ENCODE results near the gene ZNF827.

Gene ZNF827

DNA sequence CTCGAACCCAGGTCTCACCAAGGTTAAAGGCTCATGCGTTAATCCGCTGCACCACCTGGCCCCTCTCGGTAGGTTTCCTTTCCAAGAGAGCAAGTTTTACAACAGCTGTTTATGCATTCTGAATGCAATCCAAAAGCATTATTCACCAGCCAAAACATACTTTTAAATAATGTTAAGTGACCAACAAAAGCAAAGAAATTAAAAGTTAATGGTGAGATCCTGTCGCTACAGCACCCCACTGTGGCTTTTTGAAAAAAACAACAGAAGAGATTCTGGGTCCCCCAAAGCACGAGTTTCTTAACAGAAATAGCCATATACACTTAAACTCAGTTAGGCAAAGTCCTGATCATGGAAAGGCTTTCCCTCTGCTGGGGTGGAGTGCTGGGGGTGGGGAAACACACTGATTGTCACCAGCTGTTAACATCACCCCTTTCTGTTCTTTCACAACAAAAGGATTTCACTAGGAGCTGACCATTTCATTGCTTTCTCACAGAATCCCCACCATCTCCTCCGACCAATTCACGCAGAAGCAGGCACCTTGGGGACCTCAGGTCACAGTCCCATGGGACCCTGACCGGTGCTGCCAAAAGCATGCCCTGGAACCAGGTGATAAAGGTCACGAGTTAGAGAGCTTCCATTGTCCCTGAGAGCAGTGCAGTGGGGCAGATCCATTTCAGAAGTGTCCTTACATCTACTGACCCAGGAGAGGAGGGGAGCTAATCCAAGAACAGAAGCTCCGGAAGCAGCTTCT, 51.2 kb downstream of the ZNF827 start:
- DNase-seq: no peak

DNA sequence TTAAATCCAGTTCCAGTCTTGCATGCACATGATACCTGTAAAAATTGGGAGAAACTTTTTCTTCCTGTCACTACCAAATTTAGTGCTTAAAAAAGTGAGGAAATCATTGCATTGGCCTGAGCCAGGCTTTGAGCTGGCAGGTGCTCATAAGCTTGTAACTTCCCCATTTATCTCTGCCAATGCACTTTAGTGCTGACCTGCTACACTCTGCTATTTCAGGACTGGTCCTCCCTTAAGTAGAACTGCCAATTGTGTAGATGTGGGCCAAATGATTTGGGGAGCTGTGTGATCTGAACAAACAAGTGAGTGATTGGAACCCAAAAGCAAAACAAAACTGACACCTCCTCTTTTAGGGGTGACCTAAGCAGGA, 51.8 kb downstream of the ZNF827 start:
- no peak for DNase-seq

DNA sequence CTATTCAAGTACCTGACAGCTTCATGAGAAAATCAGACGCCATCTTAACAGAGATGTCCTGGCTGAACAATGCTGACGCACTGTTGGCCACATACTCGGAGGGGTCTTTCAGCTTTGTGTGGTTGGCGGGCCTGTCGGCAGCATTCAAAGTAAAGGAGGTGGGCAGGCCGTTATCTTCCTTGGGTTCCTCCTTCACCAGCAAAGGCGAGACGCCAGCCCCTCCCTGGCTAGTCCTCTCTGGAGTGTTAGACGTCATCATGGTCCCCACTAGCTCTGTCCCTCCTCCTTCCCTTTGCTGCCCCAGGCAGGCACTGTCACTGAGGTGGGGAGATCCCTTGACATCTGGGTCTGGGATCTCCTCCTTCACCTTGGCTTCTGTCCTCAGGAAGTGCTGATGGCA, 53.0 kb downstream of the ZNF827 start:
- DNase-seq: no peak

DNA sequence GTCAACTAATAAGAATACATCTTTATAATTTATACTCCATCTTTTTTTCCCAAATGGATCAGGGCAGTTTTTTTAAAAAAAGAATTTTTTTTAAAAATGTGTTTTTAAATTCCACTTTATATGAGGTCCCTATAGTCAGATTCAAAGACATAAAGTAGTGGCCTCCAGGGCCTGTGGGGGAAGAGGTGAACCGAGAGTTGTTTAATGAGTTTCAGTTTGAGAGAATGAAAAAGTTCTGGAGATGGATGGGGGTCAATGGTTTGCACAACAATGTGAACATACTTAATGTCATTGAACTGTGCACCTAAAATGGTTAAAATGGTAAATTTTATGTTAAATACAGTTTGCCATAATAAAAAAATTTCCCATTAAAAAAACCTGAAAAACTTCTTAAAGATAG, 53.8 kb downstream of the ZNF827 start:
- no peak for DNase-seq

DNA sequence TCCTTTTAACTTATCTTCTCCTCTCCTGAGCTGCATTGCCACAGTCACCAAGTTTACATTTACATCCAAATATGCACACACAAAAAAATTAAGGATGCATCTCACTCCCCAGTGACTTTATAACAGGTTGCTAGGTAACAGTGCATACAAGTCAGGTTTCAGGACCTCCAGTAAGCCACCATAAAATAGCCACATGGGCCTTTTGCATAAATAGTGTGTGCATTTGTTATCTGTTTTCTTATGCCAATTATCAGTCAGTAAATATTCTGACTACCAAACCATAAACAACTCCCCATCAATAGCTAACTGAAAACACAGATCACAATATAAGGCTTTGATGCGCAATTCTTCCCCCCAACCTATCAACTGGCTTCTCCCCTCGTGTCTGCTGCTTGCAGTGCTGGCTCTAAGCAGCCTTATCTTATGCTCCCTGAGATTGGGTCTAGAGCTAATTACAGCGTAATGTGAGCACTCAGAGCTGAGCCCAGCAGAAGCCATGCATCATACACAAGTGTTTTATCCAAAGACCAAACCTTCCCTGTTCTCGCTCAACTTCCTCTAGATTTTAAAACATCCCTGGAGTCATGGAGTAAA, 55.4 kb downstream of the ZNF827 start:
- DNase-seq: no peak

DNA sequence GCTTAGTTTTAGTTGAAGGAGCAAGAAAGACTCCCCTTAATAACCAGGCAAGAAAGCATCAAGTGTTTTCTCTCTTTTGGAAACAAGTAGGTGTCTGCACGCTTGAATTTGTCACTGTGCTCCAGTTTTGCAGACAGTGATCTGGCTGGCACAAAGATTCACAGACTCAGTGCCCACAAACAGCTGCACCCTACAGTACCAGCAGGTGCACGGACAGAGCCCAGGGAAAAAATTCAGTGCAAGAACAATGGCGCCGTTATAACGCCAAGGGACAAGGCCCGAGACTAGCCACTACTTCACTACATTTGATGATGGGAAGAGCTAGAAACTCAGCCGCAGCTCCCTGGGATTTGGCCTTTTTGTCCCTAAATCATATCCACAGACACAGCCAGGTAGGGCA, 56.0 kb downstream of the ZNF827 start:
- DNase-seq: no peak

DNA sequence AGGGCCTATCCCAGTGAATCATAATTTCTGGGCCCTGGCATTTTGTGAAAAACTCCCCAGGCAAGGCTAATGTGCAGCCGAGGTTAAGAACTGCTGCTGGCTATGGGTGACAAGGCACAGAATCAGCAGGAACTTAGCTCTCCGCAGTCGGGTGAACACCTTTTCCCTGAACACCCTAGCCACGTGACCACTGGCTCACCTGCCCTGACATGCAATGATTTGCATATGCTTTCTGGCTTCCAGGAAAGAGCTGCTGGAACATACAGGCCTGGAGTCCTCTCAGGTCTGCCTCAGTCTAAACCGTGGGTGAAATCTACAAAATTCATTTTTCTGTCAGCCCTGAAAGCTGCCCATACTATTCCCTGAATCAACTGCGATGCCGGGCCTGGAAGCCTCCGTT, 56.6 kb downstream of the ZNF827 start:
- no peak for DNase-seq

DNA sequence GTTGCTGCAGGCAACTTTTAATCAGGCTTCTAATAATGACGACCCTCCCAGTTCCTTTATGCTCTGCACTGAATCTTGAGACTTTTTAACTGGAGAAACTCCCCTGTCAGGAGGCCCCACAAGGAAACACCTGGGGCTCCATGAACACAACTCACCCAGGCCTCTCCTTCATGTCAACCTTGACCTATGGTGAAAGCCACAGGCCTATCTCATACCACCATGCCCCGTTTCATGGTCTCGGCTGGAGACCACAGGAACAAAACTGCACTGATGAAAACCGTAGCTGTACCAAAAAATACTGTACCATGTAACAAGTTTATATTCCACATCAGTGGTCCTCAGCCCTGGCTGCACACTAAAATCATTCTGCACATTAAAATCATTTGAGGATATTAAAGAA, 57.0 kb downstream of the ZNF827 start:
- no peak for DNase-seq

DNA sequence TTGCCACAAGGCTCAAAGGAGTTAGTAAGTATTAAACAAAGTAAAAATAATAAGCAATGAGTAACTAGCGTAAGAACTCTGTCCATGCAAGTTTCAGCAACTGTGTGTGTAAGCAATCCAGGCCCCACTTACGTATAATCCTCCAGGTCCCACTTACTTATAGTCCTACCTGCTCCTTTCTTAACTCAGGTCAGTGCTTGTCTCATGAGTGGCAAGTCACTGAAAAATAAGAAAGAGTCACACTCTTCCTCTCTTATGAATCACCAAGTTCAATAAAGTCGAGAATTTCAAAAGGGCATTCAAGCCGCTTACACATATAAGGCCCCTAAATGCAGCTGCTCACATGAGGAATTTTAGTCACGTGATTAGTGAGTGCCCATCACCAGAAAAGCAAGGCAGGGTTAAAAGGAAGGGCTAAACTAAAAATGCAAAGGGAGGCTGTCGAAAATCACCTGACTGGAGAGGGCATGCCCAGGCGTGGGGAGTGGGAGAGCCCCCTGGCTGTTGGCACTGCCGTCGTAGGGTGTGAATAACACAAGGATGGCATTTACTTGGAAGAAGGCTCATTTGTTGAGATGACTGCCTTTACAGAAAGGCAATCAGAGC, 58.2 kb downstream of the ZNF827 start:
- no peak for DNase-seq

DNA sequence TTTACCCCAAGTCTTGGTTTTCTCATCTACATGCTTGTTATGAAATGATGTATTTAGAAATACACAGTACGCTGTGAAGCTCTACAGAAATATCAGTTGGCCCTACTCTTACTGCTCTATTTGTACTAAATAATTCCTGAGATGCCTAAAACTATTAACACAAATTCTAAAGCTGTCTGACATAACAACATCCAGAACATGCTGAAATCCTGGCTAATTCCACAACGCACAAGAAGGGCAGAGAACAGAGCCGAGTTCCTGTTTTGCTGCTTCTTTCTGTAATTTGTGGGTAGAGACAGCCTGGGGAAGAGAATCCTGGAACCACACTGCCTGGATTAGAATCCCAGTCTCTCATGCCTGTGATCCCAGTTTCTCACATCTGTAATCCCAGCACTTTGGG, 59.0 kb downstream of the ZNF827 start:
- no peak for DNase-seq

DNA sequence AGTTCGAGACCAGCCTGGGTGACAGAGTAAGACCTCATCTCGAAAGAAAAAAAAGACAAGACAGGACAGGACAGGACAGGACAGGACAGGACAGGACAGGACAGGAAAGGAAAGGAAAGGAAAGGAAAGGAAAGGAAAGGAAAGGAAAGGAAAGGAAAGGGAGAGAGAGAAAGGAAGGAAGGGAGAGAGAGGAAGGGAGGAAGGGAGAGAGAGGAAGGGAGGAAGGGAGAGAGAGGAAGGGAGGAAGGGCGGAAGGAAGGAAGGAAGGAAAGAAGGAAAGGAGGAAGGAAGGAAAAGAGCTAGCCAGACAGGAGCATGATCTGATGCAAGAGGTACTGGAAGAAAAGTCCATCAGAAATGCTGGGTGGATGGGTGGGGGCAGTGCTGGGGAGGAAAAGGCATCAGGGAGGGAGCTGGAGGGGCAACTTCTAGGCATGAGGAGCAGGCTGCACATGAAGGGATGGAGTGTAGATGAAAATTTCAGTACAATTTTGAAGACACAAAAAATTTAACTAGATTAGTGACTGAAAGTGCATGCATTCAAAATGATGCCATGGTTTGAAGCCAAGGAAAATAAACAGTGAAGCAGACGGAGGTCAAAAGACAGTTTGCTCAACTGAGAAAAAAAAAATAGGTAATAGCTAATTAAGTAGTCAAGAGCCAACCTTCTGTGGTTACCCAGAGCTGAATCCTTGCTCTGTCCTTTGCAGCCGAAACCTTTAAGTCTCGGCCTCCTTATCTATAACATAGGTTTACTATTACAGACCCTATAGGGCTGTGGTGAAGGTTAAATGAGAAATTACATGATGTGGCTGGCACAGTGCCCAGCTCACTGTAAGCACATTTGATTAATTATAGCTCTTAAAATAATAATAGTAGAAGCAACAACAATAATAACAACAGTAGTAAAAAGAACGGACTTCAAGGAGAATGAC, 59.9 kb downstream of the ZNF827 start:
- no peak for DNase-seq

DNA sequence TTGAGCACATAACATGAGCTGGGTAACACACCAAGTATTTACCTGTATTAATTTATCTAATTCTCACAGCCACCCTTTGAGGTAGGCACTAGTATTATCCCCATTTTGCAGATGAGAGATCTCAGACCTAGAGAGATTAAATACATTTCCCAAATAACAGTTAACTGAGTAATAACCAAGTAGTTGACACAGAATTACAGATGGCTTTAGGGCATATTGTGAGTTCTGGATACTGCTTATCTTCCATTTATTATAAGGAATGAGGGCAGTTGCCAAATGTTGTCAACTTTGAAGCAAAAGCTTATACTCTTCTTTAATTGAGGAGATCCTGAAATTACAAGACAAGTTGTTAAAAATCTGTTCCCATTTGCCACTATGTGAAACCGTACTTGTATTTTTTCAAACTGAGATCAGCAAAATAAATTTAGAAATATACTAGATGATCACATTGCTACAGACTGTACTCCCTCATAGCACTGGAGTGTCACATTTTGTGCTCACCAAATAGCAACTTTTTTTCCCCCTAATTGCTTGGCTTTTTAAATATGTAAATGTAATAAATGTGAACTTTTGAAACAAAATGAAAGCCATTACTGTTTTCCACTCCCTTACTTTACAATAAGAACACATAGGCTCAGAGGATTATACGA, 62.0 kb downstream of the ZNF827 start:
- DNase-seq: no peak

DNA sequence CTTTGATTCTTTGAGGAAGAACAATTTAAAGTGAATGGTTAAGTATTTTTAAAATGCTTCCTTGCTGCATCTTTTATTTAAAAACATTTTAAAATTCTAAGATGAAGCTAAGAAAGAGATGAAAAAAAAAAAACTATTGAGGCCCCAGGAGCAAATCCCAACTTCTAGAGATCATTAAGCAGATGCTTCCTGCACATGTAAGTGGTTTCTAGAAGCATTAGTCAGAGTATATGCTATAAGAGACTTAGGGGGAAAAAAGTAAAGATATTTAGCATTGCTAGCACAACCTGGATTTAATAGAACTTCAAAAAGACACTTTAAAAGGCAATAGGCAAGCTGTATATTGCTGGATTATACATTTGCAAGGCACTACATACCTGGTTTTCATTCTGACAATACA, 64.7 kb downstream of the ZNF827 start:
- DNase-seq: no peak

DNA sequence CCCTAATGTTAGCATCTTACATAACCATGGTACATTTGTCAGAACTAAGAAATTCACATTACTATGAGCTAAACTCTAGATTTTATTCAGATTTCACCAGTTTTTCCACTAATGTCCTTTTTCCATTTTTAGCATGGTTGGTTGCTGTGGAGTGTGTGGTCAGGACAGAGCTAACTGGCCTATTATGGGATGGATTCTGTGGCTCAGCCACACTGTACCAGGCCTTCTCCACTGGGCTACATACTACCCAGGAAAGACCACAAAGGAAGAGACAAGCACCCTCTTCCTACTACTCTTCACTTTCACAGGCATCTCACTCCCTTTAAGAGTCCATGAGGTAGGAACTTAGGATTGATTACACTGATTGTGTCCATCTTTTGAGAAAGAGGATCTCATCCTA, 67.4 kb downstream of the ZNF827 start:
- no peak for DNase-seq

DNA sequence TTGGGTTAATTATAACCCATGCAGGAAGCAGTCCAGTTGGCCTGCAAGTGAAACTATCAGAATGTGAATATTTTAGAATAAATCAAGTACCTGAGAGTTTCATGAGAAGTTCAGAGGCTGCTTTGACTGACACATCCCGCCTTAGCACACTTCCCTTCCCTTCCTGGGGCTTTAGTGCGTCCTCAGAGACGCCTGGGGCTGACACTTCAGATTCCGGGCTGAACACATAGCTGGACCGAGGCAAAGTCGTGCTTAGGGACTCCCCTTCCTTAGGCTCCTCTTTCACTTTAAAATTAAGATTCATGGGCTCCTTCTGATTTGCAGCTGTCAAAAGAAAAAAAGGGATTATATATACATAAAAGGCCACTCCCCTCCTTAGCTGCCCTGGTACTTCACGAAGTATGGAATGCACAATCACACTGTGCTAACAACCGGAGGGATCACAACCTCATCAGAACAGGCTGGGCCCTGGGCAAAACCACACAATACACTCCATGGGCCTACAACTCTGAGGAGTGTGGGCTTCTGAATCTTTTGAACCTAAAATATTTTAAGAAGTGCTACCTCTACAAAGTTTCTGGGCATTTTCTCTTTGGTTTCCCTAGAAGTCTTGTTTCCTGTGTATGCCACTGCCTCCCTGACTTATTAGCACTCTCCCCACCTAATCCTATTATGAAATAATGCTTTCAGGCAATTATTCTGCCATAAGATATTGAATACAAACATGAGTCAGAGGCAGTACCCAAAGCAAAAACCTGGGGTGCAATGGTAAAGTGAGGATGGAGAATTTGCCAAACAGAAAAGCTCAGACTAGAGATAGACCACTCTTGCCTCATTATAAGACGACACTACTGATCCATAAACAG, 68.2 kb downstream of the ZNF827 start:
- no peak for DNase-seq

DNA sequence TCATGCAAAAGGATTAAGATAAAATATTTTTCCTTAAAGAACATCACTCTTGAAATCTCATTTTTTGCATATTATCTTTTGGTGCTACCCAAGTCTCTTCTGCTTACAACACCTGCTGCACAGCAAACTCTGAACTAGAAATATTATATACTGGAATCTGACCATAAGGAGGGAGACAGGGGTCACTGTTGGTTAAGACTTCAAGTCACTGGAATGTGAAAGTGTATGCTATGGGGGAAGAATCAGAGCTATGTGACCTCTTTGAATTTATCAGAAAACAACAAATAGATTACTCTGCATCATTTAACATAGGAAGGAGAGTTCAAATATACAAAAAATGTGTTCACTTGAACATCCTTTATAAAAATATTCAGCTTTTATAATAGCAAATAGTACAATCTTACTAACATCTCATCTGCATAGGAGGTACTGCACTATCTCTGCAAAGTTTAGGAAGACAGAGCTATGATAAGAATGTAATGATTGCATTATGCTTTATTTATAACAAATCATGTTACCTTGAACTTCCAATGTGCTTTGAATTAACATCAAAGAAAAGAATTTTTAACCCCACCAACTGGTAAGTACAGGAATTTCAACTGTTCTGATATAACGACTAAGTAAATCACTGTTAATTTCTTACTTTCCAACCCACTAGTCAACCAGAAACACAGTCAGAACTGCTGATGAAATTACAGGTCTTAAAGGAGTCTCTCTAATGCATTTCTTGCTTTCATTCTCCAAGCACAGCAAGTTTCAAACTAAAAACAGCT, 69.8 kb downstream of the ZNF827 start:
- no peak for DNase-seq

DNA sequence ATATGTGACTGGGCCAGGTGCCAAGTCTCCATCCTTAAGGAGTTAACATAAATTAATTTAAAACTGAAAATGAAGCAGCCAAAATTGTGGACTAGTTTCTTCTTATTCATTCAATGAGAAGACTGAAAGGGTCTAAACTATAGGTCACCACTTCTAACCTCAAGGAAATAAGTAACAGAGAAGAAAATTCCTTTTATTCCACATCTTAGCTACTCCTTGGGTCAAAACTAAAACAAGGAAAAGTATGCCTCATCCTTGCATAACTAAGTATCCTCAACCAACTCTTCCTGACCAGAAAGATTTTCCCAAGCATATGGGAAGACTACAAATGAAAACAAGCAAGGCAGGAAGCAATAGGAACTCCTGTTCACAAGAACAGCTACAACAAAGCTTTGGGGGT, 71.2 kb downstream of the ZNF827 start:
- DNase-seq: no peak

DNA sequence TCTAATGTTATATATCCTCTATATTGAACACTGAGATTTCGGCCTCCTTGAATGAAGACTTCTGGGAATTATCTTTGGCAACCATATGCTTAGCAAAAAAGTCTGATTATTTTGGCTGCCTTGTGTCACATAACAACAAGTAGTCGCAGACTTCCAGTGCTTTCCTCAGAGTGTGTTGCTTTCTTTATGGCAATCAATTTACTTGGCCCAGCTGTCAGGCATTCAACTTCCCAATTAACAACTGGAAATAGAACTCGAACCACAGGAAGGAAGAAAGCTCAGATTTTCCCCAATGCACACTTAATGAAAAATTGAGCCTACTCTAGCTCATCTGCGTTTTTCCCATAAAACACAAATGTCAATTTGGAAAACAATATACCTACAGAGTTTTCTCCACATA, 71.6 kb downstream of the ZNF827 start:
- no peak for DNase-seq

DNA sequence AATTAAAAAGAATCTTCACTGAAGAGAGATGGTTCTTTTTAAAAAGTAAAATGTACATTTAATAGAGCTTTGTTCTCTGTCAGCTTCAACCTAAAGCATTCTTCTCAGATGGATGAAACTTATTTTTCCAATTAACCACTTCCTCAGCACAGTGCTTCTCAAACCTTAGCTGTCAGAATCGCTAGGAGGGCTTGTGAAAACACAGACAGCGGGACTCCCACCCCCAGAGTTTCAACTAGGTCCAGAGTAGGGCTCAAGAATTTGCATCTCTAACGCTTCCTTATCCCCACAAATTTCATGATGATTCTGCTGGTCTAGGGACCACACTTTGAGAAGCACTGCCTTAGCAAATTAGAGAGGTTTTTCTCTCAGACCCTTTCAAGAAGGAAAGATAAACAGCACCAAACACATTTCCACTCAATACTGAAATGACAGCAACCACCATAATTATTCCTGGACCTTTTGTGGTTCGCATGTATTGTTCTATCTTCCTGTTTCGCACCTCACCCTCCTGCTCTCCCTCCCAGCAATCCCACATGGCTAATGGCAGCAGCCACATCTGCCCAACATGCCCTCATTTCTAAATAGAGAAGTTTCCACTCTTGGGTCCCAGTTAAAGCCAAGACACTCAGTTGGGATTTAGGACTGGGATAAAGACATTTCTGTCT, 73.2 kb downstream of the ZNF827 start:
- no peak for DNase-seq

DNA sequence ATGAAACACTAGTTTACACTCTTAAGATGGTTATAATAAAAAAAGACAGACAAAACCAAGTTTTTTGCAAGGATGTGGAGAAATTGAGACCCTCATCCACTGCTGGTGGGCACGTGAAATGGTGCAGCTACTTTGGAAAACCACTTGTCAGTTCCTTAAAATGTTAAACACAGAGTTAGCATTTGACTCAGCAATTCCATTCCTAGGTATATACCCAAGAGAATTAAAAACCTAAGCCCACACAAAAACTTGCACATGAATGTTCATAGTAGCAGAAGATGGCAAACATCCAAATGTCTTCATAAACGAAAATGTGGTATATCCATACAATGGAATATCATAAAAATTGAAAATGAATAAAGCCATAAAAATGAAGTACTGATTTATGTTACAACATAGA, 75.4 kb downstream of the ZNF827 start:
- DNase-seq: no peak
